Prostate gland (tissue), 2 donors: Measurements from ENCODE around the gene ATAD2B.

Experiments
- CTCF ChIP-seq, 4 experiments: fragments of 200-600 bp in 2 of 4; fragments of 450-650 bp in 2 of 4; sonication (generic) in 2 of 4; IDR thresholded peaks; 1 replicate in 3 of 4; 2 replicates in 1 of 4; pipeline ENCODE4 v1.5.1; 2016 to 2019; ENCODE audit warnings: antibody characterized with exemption in 4 of 4, mild to moderate bottlenecking in 2 of 4, moderate library complexity in 2 of 4
- POLR2A ChIP-seq: fragments of 450-650 bp; IDR thresholded peaks from one replicate; pipeline ENCODE4 v1.6.1; 2016; ENCODE audit warnings: antibody characterized with exemption, mild to moderate bottlenecking
- POLR2AphosphoS5 ChIP-seq: sonication (generic); formaldehyde crosslinking; IDR thresholded peaks from one replicate; pipeline ENCODE4 v1.6.1; 2017; ENCODE audit warnings: antibody characterized with exemption

GRCh38 chr2:23746141-23746863, 180.6 kb downstream of the ATAD2B start:
- TF ChIP-seq CTCF (IDR thresholded peaks at IDR 0.05) (no peak), POLR2AphosphoS5 (no peak), POLR2A (no peak)
